Measurements from ENCODE around the gene JADE1.
A peak's percentile ranks its signal among the peaks of the same experiment; 100 is the strongest.

The JADE1 gene

DNA sequence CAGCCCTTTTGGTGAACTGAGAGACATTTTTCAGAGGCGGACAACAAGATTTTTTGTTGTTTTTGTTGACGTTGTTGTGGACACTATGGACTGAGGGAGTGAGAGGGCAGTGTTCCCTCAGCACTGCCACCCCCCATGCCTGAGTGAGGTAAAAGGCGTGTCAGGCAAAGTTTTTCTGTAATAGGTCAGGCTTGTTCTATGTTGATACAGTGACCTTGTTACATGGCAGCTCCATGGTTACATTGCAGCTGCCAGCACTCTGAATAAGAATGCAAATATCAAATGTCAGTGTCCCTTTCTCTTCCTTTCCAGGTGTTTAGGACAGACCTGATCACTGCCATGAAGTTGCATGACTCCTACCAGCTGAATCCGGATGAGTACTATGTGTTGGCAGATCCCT, 36.6 kb downstream of the JADE1 start:
- DNase-seq: no peak

DNA sequence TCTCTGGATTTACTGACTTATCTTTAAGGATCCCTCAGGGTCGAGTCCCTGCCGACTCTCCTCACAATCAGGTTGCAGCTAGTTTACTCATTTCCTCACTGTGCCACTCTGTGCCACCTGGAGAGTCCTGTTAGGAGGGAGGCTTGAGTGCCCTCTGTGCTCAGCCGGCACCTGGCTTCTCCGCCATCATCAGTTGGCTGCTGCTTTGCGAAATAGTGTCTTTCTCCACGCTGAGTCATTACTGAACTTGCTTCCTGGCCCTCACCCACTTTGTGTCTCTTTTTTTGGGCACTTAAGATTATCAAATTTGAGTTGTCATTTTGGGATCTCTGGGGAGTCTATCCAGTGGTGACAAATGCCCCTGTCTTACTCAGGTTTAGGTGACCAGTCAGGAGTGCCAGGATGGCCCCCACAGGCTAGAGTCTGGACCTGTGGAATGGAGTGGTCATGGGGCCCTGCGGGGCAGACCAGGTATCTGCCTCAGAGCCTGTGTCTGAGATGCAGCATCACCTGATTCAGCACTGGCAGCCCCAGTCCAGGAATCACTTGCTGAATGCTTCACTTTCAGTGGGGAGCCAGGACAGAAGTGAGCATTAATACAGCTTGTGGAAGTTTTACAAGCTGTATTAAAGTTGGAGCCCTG, 37.7 kb downstream of the JADE1 start:
- DNase-seq: no peak

DNA sequence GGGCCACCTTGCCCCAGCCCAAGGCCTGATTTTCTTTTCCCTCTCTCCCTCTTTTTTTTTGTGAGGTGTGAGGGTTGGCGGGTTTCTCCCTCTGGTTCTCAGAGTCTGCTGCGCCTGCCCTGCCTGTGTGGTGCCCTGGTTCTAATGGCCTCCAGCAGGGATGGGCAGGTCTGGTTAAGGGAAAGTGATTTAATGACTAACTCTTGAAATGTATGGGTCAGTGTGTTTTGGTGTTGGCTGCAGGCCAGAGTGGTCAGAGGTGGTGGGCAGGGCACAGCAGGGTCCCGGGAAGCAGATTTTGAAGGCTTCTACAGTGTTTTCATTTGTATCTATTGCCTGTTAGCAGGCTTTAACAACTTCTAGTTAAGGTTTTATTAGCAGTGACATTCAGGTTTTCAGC, 39.0 kb downstream of the JADE1 start:
- no peak for DNase-seq

DNA sequence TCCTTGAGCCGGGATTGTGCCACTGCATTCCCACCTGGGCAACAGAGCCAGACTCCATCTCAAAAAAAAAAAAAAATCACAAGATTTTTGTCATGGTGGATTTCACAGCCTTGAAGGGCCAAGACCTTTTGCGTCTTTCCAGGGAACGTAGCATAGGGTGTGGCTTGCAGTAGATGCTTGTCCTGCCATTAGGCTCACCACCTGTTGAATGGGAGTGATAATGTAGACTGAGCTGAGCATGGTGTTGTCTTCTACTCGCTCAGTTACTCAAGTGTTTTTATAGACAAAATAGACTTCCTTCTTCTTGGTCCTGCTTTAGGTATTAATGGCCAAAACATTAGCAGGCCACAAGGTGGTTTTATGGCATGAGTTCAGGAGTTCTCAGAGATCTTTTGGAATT, 40.8 kb downstream of the JADE1 start:
- no peak for DNase-seq

DNA sequence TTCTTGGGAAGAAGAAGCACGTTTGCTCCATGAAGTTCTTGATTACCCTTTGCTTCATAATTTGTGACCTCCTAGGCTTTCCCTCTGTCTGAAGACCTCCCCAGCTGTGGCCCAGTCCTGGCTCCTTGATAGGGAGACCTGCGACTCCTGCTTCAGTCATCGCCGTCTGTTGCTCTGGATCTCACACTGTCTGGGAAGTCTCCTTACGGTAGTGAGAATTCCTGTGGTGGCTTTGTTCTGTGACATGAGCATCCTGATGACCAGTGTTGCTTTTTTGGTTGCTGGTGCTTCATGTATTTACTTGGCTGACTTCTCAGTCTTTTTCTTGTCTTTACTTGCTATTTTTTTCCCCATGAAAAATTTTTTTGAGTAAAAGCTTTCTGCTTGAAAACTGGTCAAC, 44.2 kb downstream of the JADE1 start:
- DNase-seq: no peak

DNA sequence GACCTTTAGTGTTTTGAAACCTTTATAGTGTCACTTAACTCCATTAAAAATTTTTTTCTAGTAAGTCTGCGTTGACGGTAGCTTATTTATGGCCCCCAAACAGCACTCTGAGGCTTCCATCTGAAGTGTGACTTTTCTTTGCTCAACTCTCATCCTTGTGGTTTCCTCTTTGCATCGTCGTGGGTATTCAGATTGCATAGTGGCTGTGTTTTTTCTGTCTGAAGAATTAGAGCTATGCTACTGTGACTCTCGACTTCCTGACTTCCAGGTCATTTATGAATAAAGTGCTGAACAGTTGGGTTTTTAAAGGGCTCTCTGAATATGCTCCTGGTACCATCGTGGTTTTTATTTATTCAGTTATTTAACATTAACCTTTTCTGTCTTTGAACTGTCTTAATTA, 44.9 kb downstream of the JADE1 start:
- DNase-seq: no peak

DNA sequence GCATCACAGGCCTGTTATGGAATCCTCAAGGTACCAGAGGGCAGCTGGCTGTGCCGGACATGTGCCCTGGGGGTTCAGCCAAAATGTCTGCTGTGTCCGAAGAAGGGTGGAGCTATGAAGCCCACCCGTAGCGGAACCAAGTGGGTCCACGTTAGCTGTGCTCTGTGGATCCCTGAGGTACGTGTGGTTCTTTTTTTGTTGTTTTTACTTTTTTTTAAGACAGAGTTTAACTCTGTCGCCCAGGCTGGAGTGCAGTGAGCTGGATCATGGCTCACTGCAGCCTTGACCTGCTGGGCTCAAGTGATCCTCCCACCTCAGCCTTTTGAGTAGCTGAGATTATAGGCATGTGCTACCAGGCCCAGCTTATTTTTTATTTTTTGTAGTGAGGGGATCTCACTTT, 46.1 kb downstream of the JADE1 start:
- no peak for DNase-seq

DNA sequence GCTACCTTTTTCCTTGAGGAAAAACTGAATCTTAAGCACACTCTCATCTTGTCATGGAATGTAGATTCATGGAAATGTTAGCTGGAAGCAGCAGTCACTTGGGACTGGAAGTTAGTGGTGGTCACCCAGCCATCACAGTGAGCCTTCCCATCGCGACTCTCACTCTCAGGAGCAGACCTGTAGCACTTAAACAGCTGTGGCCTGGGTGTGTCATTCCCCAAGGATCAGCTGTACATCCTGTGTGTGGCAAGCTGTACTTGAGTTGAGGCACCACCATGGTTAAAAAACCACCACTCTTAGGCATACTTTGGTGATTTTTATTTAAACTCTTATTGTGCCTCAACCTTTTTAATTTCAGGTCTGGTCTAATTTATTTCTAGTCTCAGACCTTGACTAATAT, 46.7 kb downstream of the JADE1 start:
- no peak for DNase-seq

DNA sequence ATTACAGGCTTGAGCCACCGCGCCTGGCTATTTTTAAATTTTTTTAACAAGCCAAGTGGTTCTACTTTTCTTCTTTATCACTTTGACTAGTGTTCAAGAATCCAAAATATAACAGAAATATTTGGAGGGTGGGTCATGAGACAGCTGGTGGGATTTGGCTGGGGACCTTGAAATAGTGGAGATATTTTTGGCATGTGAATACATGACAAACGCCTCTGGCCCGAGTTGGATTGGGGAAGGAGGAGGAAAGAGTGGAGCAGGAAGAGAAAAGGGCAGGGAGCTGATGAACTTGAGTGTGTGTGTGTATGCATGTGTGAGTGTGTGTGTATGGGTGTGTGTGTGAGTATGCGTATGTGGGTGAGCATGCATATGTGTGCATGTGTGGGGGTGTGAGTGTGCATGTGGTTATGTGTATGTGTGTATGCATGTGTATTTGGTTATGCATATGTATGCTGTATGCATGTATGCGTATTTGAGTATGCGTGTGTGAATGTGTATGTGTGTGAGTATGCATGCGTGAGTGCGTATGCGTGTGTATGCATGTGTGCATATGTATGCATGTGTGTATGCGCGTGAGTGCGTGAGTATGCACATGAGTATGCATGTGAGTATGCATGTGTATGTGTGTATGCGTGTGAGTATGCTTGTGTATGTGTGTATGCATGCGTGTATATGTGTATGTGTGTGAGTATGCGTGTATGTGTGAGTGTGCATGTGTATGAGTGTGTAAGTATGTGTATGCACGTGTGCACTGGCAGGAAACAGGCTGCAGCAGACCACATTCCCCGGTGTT, 49.6 kb downstream of the JADE1 start:
- DNase-seq: no peak

DNA sequence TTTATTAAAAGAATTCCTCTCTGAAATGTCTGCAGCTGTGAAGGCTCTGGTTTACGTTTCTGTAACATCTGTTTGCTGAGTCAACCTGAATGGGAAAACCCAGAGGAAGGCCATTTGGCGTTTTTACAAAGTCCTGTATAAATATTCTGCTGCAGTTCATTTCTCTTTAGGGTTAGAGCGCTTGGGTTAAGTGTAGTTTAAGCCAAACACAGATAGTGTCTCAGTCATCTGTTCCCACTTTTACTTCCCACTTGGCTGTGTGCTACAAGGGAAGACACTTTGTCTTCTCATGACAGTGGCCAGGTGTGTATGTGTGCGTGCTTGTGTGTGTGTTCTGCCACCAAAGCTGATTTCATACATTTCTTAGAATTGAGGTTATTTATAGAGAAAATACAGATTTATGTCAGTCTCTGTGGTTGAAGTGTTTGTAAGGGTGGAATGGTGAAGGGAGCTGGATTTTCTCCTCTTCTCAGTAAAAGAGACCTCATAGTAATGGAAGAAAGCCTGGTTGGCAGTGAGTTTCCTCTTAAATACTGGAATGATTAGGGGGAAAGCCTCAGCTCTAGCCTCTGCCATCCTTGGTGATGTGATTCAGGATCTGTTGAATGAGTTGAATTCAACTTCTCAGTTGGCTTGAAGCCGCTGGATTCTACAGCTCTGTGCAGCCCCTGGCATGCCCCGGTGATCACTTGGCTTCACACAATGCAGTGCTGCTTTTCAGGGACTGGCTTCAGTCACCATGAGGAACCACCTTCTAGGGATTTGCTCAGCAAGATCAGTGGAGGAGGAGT, 50.6 kb downstream of the JADE1 start:
- DNase-seq: no peak

DNA sequence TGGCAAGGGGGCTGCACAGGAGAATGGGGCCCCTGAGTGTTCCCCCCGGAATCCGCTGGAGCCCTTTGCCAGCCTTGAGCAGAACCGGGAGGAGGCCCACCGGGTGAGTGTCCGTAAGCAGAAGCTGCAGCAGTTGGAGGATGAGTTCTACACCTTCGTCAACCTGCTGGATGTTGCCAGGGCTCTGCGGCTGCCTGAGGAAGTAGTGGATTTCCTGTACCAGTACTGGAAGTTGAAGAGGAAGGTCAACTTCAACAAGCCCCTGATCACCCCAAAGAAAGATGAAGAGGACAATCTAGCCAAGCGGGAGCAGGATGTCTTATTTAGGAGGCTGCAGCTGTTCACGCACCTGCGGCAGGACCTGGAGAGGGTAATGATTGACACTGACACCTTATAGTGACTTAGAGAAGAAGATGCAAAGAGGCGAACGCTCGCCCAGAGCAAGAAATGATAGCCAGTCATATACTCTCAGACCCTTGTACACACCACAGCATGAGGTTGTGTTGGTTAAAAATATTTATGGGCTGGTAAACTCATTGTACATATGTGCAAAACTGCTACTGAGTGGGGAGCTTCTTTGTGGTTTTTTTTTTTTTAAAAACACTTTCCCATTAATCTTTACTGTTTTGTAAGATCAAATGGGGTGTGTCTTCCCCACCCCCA, 52.5 kb downstream of the JADE1 start:
- no peak for DNase-seq

DNA sequence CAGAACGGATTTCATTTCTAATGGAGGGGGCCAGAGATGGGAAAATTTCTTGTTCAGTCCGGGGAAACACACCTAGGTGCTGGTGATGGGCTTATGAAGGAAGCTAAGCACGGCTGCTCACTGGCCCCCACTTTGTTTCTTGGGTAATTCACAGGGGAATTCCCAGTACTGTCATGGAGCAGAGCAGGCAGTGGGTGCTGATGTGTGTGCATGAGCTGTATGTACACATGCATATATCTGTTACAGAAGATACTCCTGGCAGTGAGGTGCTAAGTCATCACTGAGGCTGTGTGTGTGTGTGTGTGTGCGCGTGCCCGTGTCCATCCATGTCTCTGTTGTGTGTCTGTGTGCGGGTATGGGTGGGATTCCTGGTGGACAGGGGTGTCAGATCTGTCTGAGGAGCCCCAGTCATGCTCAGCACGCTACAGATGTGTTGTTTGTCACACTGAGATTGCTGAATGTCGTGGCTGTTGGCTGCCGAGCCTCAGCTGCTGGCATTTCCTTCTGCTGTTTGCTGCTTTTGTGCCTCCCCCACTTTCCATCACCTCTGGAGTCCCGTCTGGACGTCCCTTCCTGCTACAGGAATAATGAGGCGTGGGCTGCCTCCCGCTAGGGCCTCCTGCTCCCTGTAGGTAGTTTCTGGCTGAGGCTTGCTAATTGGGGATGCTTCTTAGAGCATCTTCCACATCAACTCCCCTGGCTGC, 53.3 kb downstream of the JADE1 start:
- peak; percentile 19 for DNase-seq

DNA sequence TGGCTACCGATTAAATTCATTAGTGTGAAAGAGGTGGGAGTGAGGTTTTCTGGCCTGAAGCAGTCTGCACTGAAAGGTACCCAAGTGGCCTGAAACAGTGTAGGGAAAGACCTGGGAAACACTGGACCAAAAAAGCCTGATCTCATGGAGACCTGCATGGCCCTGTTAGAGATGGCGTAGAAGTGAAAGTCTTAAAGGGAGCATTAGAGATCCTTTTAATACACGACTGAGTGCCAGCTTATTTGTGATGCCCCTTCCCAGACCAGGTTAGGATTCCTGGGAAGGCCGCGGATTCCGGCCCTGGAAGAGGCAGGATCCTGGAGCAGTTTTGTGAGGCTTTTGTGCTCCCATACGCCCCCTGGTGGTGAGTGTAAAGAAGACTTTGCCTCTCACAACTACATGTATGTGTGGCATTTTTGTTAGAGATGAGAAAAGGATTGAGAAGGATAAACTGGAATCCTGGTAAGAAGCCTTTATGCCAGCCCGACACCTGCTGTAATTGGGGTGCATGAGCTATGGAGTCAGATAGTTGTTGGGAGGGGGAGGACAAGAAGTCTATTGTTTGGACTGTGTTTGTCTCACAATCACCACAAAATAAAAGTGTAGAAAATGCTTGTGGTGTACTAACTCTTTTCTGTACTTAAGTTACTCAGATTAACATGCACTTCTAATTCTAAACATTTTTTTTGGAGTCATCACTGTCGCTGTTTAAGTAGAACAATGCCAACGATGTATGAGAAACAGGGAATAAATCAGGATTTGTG, 54.0 kb downstream of the JADE1 start:
- peak; percentile 37 for DNase-seq

DNA sequence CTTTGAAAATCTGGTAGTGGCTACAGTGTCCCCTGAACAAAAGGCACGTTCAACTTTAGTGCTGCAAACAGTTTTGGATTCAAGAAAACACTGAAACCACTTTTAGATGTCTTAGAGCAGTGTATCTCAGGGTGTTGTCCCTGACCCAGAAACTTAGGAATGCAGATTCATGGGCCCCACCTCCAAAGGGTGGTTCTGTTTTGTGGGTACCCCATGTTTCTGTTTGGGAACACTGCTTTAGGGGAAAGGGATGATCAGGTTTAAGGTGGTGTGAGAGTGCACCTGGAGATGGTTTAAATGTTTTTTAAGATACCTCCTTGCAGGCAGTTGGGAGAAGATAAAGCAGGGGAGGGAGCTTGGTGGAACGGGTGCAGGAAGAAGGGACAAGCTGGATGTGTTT, 55.6 kb downstream of the JADE1 start:
- no peak for DNase-seq

DNA sequence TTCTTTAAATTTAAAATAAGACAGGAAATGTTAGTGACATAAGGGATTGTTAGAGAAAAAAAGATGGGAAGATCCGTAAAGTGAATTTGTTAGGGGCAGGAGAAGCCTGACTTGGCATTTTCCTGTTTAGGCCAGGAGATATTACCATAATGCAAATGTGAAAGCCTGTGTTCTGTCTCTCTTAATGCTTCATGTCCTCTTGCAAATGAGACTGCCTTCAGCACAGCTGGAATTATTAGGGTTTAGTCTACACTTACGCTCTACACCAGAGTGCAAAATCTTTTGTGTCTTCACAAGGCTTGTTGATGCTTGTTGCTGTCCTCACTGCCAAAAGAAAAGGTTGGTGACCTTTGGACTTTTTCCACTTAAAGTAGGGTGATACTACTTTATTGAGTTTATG, 56.8 kb downstream of the JADE1 start:
- no peak for DNase-seq

DNA sequence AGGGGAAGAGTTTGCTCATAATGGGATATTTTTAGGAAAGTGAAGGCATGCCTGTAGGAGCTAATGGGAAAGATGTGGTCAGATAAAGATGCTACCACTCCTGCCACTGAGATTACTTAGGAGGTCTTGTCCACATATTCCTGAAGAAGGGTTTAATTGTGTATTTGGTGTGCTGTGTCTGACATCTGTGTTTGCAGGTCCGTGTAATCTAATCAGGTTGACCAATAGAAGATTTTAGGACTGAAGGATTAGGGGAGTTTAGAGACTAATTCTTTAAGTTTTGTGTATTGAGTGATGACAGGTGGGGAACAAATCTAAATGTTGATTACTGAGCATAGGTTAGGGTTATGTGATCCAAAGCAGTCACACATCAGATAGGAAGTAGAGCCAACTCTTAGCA, 57.2 kb downstream of the JADE1 start:
- no peak for DNase-seq

DNA sequence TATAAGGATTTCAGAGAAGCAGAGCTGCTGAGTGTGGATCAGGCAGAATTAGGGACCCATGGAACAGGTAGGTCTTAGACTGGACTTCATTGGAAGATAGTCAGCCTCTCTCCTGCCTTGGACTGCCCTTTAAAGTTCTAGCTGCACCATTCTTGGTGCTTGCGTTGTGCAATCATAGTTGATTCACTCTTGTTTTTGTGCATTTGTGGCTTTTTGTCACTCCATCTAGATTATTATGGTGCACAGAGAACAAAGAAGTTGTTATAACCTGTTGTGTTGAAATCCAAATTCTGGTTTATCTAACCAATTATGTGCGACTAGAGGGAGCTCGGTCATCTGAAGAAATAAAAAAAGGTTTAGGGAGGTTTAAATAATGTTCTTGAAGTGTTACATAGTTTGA, 59.3 kb downstream of the JADE1 start:
- no peak for DNase-seq

DNA sequence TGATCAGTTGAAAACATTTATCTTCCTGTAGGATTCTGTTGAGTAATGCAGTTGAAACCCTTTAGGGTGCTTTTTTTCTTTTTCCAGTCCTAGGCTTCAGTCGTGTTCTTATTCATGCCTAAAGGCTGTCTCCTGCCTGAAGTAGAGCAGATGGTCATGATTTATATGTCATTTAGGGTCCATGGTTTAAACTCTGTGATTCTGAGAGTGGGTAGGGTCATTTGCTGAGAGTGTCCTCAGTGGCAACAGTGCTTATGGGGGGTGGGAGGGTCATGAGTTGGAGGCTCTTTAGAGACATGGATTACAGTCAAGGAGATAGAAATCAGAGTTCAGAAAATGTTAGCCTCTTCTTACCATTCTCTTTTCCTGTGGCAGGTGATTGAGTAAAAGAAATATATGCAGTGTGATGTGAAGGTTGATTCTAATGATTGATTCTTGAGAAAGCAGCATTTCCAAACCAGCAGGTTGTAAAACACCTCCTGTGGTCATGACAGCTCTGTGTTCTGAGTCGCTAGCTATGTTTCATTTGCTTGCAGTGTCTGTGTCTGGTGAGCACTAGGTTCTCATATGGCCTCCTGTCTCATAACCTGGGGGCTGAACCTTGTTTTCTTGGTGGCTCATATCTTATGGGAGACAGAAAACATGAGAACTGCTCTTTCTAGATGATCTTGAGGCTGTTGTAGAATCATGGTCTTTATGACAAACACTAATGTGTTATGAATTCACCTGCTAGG, 60.4 kb downstream of the JADE1 start:
- no peak for DNase-seq

DNA sequence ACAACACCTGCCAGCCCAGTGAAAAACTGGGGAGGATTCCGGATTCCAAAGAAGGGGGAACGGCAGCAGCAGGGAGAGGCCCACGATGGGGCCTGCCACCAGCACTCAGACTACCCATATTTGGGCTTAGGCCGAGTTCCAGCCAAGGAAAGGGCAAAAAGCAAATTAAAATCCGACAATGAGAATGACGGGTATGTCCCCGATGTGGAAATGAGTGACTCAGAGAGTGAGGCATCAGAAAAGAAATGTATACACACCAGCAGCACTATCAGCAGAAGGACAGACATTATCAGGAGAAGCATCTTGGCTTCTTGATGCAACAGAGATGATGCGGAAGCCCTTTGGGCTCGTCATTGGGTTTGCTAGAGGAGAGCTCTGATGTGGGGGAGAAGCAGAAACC, 62.4 kb downstream of the JADE1 start:
- no peak for DNase-seq

DNA sequence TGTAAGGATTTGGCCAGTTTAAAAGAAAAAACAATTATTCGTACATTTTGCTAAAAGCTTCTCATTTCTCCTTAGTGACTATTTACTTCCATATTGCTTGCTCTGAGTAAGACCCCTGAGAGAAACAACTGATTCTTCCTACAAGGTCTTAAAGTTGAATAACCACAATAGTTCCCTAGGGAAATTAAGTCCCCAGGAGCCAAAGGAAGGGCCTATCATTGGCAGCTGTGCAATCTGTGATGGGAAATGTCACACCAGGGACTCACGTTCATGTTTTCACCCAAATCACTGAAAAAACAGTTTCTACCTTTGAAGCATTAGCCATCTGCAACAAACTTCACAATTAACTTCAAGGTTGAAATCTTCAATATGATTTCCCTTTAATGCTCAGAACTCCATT, 66.7 kb downstream of the JADE1 start:
- DNase-seq: no peak

DNA sequence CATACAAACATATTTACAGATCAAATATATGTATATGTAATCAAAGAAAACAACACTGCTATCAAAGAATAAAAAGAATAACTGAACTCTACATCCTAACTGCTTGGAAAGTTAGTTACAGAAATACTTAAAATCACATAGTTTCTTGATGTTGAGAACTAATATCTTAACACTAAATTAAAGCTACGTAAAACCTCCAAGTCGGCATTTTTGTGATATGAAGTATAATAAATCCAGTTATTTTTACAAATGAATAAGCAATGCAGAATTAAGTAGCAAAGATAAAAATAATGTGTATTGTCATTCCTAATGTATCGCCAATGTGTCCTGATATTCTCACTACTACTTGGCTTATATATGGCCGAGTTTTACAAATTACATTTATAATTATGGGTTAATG, 68.4 kb downstream of the JADE1 start:
- no peak for DNase-seq
